HG03159 (cell line): Measurements from ENCODE around the gene C17orf58.
A peak's percentile ranks its signal among the peaks of the same experiment; 100 is the strongest.
"Not testable (repeated sequence)": the region's sequence is repeated elsewhere in the genome, so short reads cannot be mapped to it uniquely, and the experiment has no call there.

Experiments
- ATAC-seq: cut with Tn5 transposase; IDR thresholded peaks from one replicate; pipeline ENCODE4 v1.9.1; 2021; ENCODE audit warnings: mild to moderate bottlenecking, moderate library complexity; ENCODE audit not compliant: unreplicated experiment

Gene C17orf58

DNA sequence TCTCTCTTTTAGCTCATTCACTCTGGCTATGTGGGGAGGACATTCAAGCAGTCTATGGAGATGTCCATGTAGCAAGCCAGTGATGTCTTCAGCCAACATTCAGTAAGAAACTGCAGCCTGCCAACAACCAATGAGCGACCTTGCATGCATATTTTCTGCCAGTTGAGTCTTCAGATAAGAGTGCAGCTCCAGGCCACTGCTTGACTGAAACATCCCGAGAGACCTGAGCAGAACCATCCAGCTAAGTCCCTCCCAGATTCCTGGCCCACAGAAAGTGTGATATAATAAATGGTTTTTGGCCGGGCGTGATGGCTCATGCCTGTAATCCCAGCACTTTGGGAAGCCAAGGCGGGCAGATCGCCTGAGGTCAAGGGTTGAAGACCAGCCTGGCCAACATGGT, 10.5 kb upstream of the C17orf58 start:
- no peak for ATAC-seq

DNA sequence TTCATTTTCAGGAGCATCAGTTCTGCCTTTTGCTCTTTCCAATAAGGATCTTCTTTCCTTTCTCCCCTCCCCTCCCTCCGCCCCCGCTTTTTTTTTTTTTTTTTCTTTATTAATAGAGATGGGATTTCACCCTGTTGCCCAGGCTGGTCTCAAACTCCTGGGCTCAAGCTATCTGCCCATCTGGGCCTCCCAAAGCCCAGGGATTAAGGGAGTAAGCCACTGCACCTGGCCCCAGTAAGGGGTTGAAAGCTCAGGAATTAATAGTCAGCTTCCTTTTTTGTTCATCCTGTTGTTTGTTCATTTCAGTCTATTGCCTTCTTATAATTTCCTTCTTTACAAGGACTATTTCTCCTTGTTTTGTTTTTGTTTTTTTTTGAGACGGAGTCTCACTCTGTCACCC, 7.9 kb upstream of the C17orf58 start:
- no peak for ATAC-seq

DNA sequence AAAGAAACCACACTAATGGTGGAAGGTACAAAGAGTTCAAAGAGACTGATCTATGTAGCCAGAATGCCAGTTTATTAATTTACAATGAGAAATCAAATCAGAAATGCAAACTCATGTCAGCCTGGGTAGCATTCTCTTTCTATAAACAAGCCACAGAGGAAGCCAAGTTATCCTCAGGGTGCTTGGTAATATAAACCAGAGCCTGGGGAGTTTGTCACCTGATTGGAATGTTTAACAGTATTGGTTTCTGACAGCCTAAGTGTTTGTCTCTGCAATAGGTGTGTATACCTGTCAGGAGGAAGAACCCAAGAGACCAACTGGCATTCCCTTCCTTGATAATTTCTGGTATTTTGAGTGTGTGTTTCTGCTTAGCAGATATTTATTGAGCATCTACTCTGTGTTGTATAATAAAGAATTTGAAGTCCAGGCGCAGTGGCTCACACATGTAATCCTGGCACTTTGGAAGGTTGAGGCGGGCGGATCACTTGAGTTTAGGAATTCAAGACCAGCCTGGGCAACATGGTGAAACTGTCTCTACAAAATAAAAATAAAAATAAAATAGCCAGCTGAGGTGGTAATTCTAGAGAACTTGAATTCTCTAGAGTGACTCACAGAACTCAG, 3.1 kb upstream of the C17orf58 start:
- ATAC-seq, result no peak

DNA sequence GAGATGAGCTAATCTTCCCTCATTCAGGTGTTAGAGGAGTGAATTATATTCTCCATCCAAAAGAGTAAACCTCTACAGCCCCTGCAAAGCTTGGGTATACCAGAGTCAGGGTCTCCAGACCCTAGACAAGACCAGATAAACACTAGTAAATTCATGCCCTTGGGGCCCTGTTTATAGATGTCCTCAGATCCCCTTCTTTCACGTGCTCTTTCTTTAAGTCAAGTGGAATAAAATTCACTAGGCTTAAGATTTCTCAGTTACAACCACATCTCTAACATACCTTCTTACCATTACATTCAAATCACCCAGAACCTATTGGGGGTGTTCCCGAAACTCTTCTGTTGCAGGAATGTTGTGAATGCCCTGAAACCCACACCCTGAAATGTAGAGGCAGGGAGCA, 2.2 kb upstream of the C17orf58 start:
- ATAC-seq, result no peak

DNA sequence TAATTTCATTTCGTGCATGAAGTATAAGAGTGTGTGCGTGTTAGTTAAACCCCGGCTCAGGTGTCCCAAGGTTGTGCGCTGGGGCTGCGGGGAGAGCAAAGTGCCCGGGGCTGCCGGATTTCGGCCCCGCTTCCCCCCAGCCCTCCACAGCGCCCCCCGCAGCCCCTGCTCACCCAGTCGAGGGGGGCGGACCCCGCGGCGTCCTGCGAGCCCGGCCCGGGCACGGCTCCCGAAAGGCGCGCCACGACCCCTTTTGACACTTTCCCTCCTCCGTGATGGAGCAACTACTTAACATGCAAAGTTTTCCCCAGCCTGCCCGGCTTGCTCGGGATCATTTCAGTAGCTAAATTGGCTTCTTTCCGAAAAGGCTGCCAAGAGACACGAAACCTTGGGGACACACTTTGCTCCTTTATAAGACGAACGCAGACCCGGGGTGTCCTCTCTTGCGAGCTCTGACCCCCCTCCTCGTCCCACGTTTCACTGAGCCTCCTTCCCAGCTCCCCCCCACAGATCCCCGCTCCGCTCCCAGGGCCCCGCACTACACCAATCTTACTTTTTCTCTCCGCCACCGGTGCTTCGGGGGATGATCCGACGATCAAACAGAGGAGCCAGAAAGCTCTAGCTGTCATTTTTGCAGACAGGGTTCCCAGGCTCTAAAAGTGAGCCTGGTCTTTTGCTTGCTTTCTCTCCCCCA, 552 bp downstream of the C17orf58 start:
- no peak for ATAC-seq

DNA sequence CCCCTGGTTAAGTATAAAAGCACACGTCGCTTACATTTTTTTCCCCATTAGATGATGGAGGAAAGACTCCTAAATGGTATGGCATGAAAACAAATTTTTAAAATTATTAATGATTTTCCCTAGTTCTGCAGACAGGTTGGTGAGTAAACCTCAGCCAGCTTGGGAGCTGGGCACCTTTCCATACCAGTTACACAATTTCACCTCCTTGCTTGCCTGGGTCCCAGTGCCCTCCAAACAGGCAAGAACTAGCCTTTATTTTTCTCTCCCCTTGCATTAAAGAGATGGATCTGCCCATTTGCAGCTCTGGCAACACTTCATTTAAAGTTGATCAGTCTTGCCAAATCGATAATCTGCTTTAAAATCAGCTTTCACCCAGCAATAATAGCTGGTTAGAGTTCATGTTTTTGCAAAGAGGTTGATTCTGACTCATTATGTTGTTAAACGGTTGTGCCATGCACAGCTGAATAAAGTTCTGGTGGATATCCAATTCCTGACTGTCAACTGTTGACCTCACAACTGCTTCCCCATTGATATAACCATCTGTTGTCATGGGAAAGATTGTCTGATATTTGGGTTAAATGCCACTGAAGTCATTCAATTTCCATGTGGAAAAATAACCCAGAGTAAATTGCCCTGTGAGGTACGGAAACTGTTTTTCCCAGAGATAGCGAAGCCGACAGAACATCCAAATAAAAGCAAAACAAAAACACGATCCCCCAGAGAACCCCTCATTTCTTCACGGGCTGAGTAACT, 1.3 kb downstream of the C17orf58 start:
- no peak for ATAC-seq

DNA sequence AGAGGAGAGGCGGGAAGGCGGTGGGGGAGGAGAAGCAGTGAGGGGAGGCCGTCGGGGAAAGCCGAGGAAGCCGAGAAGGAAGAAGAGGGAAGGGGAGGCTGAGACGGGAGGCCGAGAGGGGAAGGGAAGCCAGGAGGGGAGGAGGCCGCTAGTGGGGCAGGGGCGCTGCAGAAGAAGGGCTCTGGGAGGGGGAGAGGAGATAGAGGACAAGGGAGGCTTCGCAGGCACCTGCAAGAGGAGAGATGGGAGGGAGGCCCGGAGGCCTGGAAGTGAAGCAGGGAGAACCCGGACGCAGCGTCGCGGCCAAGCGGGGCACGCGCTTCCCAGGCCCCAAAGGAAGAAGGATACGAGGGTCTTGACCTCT, 2.3 kb downstream of the C17orf58 start:
- ATAC-seq, result no peak

DNA sequence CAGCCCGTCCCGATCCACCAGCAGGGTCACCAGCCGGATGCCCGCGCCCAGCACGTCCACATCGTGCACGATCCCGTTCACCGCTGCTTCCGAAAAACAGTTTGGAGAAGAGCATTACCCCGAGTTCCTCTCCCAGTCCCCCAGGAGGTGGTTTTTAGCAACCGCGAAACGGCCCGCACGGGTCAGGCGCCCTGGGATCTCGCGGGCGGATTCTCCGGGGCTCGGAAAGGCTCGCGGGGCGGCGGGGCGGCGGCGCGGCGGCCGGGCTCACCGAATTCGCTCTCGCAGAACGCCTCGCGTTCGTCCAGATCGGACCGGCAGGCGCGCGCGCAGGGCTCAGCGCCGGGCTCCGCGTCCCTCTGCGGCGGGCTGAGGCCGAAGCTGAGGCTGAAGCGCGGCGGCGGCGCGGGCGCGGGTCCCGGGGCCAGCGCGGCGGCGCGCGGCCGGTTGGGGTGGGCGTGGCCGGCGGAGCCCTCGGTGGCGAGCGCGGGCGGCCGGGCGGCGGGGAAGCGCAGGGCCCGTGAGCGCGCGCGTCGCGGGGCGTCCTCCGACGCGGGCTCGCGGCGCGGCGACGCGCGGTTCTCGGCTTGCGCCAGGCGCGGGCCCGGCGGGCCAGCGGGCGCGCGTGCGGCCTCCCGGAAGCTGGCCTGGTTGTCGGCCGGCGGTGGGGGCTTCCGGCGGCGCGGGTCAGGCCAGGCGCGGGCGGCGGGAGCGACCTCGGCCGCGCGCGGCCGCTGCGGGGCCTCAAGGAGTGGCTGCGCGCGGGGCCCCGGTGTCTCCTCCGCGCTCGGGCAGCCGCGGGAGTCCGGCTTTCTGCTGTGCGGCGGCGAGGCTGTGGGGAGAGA, 2.9 kb downstream of the C17orf58 start:
- ATAC-seq, result peak; percentile 66

DNA sequence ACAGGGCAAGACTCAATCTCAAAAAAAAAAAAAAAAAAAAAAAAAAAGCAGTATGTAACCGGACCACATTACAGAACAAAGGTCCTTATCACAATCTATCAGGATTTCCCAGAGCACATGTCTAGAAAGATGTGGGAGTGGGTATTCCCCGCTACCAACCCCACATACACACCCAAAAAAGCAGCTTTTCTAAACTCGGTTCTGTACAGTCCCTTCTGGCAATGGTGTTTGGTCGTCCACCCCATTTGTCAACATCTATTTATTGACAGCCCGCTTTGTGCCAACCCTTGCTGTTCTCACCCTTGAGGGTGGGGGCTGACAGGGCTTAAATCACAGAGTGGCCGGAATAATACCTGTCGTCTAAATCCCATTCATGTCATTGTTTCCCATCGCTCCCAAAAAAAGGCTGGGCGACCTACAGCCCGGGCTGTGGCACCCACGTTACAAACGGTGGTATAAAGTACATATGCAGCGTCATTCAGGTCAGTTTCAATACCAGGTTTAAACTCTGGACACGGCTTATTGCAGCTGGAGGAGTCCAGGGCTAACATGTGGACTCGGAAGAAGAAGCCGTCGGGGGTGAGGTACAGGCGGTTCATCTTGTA, 3.6 kb downstream of the C17orf58 start:
- ATAC-seq, result no peak

DNA sequence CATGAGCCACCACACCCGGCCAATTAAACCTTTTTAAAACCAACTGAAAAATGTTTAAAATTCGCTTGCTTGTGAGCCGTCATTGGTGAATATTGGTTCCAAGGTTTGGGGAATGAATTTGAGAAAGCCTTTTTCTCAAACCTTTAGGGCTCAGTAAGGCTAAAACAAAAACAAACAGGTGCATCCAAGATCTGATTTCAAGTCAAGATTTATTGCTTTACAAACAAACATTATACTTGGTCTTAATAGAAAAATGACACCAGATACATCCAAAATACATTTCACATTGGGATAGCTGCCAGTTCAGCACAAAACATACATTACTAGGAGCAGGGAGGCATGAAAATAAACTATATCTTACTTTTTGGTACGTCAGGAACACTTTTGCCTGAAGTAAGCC, 5.4 kb downstream of the C17orf58 start:
- no peak for ATAC-seq

DNA sequence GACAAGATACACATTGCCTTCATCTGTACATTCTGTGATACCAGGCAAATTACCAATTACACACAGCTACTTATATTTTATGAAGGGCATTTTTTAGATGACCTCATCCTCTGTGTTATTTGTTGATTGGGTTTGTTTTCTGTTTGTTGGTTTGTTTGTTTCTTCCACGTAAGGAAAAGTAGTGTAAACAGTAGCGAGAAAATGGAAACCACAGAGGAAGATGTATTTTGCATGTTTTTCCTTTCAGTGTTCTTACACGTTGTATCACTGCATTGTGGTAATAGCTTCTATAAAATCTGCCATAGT, 12.9 kb downstream of the C17orf58 start:
- ATAC-seq, result no peak

DNA sequence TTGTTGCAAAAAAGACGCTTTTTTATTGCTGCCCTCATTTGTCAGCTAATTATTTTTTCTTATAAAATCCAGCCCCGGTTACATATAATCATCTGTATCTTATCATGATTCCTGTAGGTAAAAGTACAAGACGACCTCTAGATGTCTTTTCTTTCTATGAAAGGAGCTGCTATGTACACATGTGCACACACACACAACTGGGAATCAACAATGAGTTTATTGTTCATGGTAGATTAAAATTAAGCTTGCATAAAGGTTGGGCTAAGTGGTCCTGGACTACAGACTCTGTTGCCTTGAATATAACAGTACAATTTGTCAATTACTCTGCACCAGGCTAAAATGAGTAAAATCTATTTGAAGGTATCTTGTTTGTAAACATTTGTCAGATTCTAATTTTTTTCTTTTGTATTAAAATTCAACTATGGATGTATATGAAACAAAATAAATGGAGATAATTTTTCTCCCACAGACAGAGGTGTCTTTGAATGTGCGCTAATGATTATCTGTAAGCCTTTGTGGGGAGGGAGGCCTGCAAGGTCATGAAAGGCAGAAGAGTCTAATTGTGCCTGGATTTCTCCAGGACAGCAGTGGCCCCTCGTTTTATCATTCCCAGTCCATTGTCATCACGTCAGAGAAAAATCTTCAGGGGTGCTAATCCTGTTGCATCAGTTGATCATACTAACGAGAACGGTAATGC, 13.4 kb downstream of the C17orf58 start:
- ATAC-seq, result no peak

DNA sequence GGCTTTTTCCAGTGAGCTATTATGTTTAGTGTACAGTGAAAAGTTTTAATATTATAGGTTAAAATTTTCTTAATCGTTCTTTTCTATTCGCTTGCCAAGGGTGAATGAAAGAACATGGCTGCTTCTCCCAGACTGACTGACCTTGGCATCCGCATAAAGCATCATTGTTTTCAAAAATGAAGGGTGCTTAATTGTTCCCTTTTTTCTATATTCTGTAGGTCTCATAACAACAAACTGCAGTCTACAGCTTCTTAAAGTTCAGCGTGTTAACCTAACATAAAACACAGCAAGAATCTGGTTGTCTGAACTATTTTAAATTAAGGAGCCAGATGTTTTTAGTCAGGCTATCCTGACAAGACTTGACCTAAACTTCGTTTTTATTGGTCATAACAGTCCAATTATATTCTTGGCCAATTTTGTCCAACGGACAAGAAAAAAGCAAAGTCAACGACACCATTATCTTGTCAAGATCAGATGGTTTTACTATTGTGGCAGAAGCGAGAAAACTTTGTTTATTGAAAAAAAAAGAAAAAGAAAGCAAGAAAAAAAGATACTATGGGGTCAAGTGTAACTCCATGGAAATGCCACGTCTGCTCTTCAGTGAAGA, 14.1 kb downstream of the C17orf58 start:
- no peak for ATAC-seq

DNA sequence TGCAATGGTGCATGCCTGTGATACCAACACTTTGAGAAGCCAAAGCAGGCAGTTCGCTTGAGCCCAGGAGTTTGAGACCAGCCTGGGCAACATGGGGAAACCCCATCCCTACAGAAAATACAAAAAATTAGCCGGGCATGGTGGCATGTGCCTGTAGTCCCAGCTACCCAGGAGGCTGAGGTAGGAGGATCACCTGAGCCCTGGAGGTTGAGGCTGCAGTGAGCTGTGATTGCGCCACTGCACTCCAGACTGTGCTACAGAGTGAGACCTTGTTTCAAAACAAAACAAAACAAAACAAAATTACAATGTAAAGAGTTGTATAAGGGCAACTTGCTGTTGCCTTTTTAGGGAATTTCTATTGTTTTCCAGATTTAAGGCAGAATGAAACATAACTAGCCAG, 15.4 kb downstream of the C17orf58 start:
- ATAC-seq, result not testable (repeated sequence)

DNA sequence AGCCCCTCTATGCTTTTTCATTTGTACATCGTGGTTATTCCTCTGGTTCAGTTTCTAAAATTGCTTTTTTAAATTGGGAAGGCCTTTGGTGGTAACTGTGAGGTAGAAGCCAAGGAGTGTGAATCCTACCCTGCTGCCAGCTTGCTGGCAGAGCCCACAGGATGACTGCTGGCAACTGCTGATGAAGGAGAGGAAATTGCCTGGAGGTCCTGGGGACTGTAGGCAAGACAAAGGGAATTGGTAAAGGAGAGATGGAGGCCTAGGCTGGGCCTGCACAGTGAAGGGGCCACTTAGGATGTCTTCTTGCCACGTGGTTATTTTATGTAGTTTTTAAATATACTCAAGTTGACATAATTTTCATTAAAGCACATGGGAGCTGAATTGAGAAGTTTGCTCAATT, 15.8 kb downstream of the C17orf58 start:
- ATAC-seq, result no peak

DNA sequence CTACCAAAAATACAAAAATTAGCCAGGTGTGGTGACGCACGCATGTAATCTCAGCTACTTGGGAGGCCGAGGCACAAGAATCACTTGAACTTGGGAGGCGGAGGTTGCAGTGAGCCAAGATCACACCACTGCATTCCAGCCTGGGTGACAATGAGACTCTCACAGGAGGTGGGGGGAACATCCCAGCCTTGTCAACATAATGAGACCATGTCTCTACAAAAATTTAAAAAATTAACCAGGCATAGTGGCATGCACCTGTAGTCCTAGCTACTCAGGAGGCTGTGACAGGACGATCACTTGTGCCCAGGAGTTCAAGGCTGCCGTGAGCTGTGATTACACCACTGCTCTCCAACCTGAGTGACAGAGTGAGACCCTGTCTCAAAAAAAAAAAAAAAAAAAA, 20.0 kb downstream of the C17orf58 start:
- ATAC-seq, result not testable (repeated sequence)

DNA sequence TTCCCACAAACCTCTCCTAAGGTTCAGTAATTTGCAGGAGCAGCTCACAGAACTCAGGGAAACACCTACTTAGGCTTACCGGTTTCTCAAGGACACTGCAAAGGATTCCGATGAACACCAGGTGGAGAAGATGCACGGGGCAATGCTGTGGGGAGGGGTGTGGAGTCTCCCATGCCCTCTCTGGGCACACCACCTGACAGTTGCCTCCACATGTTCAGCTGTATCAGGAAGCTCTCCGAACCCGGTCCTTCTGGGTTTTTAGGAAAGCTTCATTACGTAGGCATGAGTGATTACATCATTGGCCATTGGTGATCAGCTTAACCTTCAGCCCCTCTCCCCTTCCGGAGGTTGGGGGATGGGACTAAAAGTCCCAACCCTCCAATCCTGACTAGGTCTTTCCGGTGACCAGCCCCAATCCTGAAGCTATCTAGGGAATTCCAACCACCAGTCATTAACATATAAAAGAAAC, 21.6 kb downstream of the C17orf58 start:
- no peak for ATAC-seq

DNA sequence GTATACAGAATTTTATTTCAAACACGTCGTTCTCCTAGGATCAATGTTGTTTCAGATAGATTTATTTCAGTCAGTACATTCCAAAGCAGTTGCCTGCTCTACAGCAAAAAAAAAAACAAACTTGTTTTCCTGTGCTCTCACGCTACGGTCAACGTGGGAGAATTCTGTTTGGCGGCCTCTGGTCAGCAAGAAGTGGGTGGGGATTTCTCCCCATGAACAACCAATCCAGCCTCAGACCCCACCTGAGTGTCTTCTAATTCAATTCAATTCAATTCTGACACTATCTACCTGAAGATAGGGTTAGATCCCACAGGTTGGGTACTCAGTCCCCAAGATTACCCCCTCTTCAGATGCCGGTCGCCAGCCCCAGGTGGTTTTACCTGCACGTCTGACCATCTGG, 22.1 kb downstream of the C17orf58 start:
- ATAC-seq, result no peak

DNA sequence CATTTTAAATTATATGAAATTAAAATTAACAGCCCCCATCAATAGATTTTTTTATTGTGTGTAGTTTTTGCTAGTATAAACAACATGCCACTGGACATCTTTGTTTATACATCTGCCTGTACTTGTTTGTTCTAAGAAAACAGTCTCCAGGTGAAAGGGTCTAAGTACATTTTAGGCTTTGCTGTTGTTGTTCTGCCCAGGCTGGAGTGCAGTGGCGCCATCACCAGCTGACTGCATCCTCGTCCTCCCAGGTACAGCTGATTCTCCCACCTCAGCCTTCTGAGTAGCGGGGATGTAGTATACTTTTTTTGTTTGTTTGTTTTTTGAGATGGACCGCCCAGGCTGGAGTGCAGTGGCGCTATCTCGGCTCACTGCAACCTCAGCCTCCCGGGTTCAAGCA, 25.5 kb downstream of the C17orf58 start:
- ATAC-seq, result no peak

DNA sequence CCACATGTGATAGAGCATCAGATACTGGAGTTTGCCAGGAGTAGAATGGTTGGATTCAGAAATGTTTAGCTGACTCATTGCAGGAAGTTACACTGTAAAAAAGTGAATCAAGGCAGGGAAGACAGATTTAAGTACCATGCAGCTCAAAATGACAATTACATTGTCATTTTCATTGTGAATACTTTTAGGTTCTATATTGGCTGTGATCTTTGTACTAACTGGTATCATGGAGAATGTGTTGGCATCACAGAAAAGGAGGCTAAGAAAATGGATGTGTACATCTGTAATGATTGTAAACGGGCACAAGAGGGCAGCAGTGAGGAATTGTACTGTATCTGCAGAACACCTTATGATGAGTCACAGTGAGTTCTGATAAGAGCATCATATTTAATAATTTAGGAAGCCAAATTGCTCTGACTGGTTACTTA, 33.1 kb downstream of the C17orf58 start:
- not testable (repeated sequence) for ATAC-seq
